GM19397 (cell line): ENCODE data around the gene SYNDIG1.

Experiments used
- ATAC-seq: cut with Tn5 transposase; IDR thresholded peaks from one replicate; pipeline ENCODE4 v1.9.1; 2021; ENCODE audit warnings: mild to moderate bottlenecking, moderate library complexity; ENCODE audit not compliant: unreplicated experiment

SYNDIG1 gene

DNA sequence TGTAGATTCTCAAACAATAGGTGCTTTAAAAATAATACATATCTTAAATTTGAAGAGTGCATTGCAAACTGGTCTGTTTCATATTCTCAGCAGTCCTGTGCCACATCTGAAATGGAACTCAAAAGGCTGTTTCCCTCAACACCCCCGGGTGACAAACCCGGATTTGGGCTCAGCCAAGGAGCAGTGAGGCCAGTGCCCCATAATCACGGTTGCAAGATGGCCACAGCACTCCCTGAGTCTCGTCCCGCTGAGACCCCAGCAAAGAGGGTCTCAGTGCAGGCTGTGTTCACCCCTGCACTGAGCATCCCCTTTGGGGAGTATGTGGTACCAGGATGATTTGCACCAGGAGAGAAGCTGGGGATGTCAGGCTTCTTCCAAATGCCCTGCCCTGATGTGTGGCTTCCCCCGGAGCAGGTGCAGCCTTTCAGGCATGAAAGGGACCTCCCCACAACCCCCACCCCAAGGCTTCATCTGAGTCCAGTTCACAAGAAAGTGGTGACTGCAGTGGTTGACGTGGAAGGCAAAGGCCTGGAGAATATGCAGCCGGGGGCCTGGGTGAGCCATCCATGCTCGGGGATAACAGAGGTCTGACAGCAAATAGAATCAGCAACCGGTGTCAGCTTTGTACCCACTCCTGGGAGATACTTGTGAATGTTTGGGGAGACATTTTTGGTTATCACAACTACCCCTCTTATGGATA, 202.9 kb downstream of the SYNDIG1 start:
- ATAC-seq, result no peak

DNA sequence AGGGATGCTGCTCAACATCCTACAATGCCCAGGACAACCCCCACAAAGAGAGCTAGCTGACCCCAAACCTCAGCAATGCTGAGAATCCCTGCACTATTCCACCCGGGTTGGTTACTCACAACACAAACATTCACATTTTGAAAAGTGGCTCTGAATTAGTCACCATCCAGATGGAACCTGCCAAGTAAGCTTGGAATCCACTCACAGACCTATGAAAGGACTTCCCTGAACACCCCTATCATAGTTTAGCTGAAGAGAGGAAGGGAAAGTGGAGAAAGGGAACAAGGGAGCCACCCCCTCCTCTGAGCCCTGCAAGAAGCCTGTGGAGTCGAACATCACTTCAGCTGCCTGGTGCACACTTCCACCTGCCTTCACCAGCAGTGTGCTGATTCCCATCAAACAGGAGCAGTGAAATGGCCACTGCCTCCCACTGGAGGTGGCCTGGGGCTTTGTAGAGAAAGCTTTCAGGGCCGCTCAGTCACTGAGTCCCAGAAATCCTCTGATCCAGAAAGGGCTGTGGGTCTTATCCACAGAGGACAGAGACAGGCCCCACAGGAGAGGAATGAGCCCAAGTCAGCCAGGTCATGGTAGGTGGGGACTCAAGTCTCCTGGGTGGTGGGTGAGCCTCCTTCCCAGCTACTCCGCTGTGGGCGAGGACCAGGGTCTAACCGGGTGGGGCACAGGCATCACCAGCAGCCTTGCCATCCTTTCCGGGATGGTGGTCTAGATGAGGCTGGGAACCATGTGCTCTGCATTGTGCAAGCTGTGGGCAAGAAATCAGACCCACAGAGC, 203.7 kb downstream of the SYNDIG1 start:
- ATAC-seq, result no peak

DNA sequence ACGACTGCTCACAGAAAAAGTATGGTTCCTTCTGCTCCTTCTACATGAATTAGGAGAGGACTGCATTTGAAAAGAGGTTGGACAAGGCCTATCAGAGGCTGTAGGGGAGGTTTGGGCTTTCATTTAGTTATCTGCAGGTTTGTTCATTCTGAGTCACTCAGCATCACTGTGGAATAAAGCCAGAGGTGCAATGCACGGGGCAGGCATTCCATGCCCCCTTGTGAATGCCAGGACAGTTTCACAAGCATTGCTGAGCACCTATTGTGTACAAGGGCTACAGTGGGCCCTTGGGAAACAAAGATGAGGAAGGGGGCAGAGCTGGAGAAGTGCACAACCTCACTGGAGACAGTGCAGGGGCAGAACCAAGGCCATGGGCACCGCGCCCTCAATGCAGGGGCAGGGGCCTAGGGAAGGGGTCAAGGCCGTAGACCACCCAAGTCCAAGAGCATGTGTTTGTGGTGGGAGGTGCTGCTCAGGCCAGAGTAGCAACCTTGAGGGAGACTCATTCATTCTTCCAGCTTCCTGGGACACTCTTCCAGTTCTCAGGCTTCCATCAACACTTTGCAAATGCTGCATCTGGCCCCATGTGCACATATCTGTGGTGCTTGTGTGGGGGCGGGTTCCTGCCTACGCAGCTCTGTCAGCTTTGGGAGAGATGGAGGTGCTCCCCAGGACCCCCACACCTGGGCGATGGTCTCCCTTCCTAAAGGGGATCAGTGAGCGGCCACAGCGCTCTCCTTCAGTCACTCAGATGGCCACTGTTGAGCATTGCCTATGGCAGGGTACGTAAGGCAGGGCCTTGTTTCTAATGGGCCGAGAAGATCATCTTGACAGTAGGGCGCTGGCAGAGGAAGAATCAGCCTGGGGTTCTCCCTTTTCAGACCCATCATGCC, 204.5 kb downstream of the SYNDIG1 start:
- ATAC-seq, result no peak

DNA sequence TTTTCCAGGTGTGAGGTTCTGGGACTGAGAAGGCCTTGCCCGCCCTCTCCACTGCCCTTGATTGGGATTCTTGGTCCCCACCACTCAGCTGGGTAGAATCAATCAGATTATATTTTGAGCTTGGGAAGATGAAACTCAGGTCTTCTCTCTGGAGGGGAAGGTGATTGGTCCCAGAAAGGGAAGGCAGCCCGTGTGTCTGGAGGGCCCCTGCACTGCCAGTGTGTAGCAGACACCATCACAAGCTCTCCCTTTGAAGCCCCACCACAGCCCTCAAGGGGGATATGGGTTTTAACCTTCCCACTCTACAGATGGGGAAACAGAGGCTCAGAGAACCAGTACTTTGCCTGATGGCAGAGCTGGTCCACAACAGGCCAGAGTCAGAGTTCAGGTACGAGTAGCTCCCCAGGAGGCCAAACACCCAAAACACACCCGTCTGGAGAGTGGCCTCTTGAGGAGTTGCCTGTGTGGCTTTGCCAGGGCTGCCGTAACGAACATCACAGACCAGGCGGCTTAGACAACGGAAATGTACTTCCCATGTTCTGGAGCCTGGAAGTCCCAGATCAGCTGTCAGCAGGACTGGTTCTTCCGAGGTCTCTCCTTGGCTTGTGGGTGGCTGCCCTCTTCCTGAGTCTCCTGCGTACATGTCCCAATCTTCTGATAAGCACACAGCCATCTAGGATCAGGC, 205.6 kb downstream of the SYNDIG1 start:
- ATAC-seq, result no peak

DNA sequence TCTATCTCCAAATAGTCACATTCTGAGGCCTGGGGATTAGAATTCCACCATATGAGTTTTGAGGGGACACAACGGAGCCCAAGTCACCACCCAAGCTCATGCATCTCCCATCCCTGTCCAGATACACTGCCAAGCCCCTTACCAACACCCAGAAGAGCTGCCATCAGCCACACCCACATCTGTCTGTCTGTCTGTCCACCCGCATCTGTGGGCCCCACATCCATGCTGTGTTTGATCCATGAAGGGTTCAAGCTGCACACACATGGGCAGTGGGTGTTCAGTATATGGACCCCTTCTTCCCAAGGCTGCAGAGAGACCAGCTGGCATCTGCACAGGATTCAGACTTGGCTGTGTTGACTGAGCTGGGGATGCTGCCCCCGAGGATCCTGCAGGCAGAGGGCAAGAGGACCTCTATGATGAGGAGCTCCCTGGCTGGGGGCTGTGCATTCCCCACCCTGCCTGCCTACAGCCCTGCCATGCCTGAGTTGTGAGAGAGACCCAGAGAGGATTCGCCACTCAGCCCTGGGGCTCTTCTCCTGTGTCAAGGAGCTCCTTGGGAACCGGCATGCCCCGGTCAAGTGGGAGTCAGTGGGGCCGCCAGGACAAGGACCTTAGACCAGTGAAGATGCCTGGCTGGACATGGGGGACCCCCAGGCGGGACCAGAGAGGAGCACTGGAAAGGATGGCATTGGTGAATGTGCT, 206.4 kb downstream of the SYNDIG1 start:
- no peak for ATAC-seq

DNA sequence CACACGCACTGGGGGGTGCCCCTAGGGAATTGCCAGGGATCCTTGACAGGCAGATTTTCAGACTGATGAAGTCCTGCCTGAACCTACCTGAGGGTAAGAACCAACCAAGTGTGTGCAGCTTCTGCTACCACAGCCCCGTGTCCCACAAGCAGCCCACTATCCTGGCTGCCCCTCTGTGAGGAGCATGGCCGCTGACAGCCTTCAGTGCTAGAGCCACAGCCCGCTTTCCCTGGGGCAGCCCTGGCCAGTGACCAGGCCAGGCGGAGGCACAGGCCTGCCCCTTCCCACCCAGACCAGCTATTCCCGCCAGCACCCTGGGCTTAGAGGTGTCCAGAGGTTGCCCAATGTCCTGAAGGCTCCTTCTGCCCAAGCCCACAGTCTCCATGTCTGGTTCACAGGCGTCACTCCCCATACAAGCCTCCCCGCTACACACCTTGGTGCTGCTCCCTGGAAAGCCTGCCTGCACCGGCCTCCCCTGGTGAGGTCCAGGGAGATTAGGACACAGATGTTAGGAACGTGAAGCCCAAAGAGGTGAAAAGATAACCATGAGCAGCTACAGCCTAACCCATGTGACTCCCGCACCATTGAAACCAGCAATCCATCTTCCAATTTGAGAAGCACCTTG, 207.0 kb downstream of the SYNDIG1 start:
- no peak for ATAC-seq

DNA sequence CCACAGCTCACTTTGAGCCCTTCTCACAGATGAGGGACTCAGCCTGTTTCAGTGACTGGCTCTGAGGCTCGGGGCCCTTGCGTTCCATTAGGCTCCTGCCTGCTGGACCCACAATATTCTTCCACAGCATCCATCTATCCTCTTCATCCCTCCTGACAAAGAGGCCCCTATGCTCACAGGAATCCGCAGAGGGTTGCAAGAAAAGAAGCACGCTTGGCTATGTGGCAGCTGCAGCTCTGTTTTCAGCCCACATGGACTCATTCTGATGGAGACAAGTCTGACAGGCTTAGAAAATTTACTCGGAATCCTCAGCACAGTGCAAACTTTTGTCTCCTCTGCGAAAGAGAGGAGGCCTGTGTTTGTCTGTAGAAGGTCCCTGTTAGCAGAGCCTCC, 207.5 kb downstream of the SYNDIG1 start:
- no peak for ATAC-seq

DNA sequence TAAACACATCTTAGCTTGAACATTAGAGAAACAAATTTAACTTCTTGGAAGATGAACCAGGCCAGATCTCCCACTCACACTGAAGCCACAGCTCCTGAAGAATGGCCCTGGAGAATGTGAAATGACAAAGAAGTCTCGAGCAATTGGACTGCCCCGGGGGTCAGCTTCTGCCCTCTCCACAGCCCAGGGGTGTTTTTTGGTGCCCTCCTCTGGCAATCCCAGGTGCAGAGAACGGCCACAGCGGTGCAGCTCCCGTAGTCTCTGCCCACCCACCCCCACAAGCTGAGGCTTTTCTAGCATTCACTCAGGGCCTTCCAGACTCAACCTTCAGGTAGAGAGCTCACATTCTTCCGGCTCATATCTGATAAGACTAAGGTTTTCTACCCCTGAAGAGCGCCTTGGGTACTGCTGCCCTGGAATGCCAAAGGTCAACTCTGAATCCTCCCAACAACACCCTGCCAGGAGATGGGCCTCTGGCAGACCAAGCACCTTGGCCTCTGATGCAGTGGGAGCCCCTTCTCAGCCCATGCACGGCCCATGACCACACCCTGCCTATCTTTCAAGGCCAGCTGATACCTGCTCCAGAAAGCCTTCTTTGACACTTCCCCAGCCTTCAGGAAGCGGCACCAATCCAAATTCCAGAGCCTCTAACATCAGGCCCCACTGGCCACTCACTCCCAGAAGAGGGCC, 208.3 kb downstream of the SYNDIG1 start:
- no peak for ATAC-seq

DNA sequence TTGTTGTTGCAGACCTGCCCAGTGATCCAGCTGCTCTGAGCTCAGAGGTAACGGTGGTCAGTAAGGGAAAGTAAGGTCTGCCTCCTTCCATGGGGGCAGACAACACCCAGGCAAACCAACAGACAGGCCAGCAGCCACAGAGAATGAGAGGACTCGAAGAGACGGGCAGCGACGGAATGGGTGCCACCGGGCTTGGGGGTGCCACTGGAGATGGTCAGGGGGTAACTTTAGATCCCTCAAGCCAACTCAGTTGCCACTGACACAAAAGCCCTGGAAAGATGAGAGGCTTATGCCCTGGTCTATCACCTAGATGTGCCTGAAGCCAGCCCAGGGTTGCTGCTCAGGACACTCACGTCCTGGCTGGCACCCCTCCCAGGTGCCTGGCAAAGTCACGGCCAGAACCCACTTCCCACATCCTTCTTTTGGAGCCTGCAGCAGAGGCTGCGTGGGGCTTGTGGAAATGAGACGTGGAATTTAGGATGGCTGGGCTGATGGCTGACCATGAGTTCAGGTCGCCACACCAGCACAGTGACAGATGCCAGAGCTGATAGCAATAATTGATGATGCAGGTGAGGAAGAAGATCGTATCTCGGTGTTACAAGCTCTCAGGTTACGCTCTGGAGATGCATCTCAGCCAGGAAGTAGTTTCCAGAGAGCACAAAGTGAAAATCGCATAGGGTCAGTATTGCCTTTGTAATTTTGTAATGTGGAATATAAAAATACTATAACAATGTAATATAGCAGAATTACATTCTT, 209.1 kb downstream of the SYNDIG1 start:
- ATAC-seq, result no peak

DNA sequence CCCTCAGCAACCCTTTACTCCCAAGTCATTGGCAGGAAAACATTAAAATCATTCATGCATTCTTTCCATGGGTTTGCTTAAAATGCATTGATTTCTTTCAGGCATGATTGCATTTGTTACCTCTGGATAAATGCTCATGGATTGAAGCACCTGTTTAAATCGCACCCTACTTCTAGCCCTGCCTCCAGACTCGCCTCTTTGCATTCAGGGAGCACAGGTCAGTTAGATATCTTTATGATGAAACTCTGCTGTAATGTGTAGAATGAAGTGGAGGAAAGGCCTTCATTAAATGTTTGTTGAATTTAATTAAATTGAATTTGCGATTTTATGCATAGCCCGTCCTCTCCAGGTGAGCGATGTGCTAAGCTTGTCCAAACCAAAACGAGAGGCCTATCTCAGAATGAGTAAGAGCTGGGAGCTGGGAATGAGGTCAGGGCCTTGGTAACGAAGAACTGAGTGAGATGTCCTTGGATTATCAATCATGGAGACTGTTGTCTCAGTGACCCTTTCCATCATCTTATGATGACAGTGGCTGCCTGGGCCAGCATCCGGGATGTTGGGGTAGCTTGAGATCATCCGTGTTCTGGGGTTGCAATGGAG, 210.1 kb downstream of the SYNDIG1 start:
- ATAC-seq, result no peak

DNA sequence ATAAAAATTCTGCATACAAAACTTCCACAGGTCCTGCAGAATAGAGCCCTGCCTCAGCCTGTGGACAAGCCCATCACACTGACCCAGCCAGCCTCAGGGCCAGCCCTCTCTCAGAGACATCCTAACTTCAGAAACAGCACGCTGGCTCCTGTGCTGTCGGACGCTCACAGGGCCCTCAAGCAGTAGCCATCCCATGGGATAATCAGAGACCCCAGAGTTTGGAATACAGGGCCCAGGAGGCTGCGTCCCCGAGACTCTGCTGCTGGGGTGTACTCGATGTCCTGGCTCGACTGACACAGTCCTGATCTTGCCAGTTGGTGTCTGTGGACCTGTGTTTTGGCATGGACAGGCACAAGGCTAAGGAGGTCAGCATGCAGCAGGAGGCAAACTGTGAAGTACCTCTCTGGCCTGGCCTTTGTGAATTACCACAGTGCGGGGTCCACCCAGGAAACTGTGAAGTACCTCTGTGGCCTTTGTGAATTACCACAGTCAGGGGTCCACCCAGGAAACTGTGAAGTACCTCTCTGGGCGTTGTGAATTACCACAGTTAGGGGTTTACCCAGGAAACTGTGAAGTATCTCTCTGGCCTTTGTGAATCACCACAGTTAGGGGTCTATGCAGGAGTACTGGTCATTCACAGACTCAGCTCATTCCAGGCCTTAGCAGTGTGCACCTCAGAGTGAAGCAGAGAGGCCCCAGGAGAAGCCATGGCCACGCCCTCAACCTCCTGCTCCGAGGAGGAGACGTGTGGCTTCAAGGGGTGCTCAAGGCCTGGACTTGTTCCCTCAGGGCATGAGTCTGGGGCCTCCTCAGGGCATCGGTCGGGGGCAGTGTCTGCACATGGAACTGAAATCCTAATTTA, 212.4 kb downstream of the SYNDIG1 start:
- no peak for ATAC-seq

DNA sequence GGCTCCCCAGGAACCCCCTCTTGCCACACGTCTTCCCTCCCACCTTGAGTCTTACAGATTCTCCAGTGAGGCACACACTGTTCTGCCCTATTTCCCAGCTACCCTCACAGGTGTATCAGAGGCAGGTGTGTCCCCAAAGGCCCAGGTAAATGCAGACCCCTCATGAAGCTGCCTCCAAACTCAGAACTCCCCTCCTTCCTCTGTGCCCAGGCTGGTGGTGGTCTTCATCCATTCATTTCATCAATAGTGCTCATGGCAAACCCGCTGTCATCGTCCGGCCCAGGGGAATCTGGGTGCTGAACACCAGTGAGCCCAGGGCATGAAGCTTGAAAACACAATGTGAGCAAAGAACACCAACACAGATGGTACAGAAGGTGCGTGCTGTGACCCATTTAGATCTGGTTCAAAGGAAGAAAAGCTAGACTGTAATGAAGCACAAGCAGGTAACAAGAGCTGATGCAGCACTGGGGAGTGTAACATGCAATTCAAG, 213.1 kb downstream of the SYNDIG1 start:
- ATAC-seq, result no peak

DNA sequence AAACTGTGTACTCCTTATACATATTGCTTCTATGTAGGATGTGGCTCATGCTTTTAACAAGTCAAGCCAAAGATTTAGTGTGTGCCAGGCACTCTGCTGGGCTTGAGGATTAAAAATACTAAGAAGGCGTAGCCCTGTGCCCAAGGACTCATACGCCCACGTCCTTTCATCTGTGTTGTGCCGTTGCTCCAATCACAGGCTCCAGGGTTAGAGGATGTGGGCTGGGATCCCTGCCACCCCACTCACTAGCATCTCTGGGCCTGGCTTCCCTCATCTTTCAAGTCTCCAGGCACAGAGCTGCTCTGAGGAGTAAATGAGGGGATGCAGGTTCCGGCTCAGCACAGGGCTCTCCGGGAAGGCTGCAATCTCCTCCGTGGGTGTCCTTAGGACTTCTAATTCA, 214.2 kb downstream of the SYNDIG1 start:
- ATAC-seq, result no peak

DNA sequence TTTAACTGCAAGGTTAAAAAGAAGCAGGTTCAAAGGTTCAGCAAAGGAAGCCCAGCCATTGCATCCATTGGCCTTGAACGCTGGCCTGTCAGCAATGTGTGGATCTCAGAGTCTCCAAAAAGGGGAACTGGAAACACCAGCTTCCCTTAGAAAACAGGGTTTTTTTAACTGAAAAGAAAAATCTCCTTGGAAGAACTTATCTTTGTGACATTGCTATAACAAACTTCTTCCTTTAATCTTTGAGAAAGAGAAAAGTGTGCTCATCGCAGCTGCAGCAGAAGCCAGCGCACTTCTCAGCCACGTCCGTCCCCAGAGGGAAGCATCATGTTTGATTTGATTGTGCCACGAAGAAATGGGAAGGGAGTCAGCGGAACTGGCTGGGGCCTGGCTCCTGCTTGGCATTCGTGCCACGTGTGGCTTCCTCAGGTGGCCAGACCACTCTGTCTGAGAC, 215.0 kb downstream of the SYNDIG1 start:
- ATAC-seq, result no peak

DNA sequence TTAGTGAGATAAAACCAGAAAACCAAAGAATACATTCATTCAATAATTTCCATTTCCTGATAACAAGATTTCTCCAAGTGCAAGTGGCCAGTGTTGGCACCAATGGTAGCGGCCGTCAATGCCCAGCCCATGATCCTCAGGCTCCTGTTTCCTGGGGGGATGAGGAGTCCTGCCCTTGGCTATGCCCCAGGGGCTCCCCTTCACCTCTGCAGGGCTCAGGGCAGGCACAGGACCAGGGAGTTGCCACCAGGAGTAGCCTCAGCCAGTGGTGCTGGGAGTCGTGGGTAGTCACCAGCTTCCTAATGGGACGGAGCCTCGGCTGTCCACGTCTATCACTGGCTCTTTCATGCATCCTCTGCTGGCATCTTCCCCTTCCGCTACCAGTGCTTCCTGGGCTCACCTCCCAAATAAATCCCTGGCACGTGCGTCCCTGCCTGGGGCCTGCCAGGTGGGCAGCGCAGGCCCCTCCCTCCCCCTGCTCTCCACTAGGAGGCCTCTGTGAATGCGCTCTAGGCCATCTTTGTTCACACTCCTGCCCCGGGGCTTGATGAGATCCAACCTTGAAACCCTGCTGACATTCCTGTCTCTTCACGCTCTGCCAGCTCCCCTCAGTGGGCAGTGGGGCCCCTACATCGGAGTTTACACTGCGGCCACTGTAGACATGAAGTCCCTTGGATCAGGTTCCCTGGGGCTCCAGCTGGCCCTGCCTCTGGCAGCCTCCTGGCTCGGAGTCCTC, 215.7 kb downstream of the SYNDIG1 start:
- ATAC-seq, result no peak

DNA sequence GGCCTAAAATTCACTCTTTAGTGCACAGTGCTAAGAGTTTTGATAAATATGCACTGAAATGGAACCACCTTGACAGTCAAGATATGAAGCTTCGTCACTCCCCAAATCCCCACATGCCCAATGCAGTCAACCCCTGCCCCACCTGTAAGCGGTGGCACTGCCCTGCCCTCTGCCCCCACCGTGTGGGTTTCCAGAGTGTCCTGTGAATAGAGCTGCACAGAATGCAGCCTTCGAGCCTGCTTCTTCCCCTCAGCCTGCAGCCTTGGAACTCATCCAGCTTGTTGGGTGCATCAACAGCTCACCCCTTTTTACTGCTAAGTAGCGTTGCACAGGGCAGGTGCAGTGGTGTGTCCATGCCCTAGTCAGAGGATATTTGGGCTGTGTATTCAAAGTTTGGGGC, 216.3 kb downstream of the SYNDIG1 start:
- no peak for ATAC-seq
